Measurements from ENCODE around the gene ZNF292.

The ZNF292 gene

GRCh38 chr6:87282743-87283142 is 127.4 kb downstream of the ZNF292 start:
- no peak for TF ChIP-seq POLR2AphosphoS5 (IDR thresholded peaks at IDR 0.05; ENCODE audit: low read depth, low read length)
- TF ChIP-seq FOXP2 (optimal IDR thresholded peaks at IDR 0.05; ENCODE audit: borderline replicate concordance, extremely low read depth, extremely low read length, insufficient read depth) = no peak
- TF ChIP-seq SIN3A (IDR thresholded peaks at IDR 0.05; ENCODE audit: borderline replicate concordance, insufficient read depth, low read length) = no peak
- no peak for TF ChIP-seq TAF1 (IDR thresholded peaks at IDR 0.05; ENCODE audit: borderline replicate concordance, insufficient read depth, low read length)
- no peak for TF ChIP-seq REST (IDR thresholded peaks at IDR 0.05; ENCODE audit: insufficient read depth in 1 of 2, low read depth in 2 of 2, low read length in 2 of 2)

- TF ChIP-seq POLR2AphosphoS5 (IDR thresholded peaks at IDR 0.05; ENCODE audit: low read depth, low read length) (no peak), FOXP2 (optimal IDR thresholded peaks at IDR 0.05; ENCODE audit: borderline replicate concordance, extremely low read depth, extremely low read length, insufficient read depth) (no peak), REST (IDR thresholded peaks at IDR 0.05; ENCODE audit: insufficient read depth in 1 of 2, low read depth in 2 of 2, low read length in 2 of 2) (no peak), SIN3A (IDR thresholded peaks at IDR 0.05; ENCODE audit: borderline replicate concordance, insufficient read depth, low read length) (no peak), TAF1 (IDR thresholded peaks at IDR 0.05; ENCODE audit: borderline replicate concordance, insufficient read depth, low read length) (no peak)
Observed at GRCh38 chr6:87283461-87283860, 128.1 kb downstream of the ZNF292 start.

- no peak for TF ChIP-seq SIN3A (IDR thresholded peaks at IDR 0.05; ENCODE audit: borderline replicate concordance, insufficient read depth, low read length)
- TF ChIP-seq POLR2AphosphoS5 (IDR thresholded peaks at IDR 0.05; ENCODE audit: low read depth, low read length) = no peak
- no peak for TF ChIP-seq REST (IDR thresholded peaks at IDR 0.05; ENCODE audit: insufficient read depth in 1 of 2, low read depth in 2 of 2, low read length in 2 of 2)
- TF ChIP-seq FOXP2 (optimal IDR thresholded peaks at IDR 0.05; ENCODE audit: borderline replicate concordance, extremely low read depth, extremely low read length, insufficient read depth) = no peak
- no peak for TF ChIP-seq TAF1 (IDR thresholded peaks at IDR 0.05; ENCODE audit: borderline replicate concordance, insufficient read depth, low read length)
Observed at GRCh38 chr6:87287251-87287650, 131.9 kb downstream of the ZNF292 start.

- TF ChIP-seq REST (IDR thresholded peaks at IDR 0.05; ENCODE audit: insufficient read depth in 1 of 2, low read depth in 2 of 2, low read length in 2 of 2) (no peak), SIN3A (IDR thresholded peaks at IDR 0.05; ENCODE audit: borderline replicate concordance, insufficient read depth, low read length) (no peak), FOXP2 (optimal IDR thresholded peaks at IDR 0.05; ENCODE audit: borderline replicate concordance, extremely low read depth, extremely low read length, insufficient read depth) (no peak), TAF1 (IDR thresholded peaks at IDR 0.05; ENCODE audit: borderline replicate concordance, insufficient read depth, low read length) (no peak), POLR2AphosphoS5 (IDR thresholded peaks at IDR 0.05; ENCODE audit: low read depth, low read length) (no peak)
Observed at GRCh38 chr6:87289571-87289970, 134.2 kb downstream of the ZNF292 start.

GRCh38 chr6:87291883-87292282 is 136.5 kb downstream of the ZNF292 start:
- no peak for TF ChIP-seq SIN3A (IDR thresholded peaks at IDR 0.05; ENCODE audit: borderline replicate concordance, insufficient read depth, low read length)
- no peak for TF ChIP-seq POLR2AphosphoS5 (IDR thresholded peaks at IDR 0.05; ENCODE audit: low read depth, low read length)
- TF ChIP-seq REST (IDR thresholded peaks at IDR 0.05; ENCODE audit: insufficient read depth in 1 of 2, low read depth in 2 of 2, low read length in 2 of 2) = no peak
- TF ChIP-seq FOXP2 (optimal IDR thresholded peaks at IDR 0.05; ENCODE audit: borderline replicate concordance, extremely low read depth, extremely low read length, insufficient read depth) = no peak
- no peak for TF ChIP-seq TAF1 (IDR thresholded peaks at IDR 0.05; ENCODE audit: borderline replicate concordance, insufficient read depth, low read length)
